H9 (cell line): ENCODE measurements around the gene ZNF675. TPM values are rescaled to one million over a fixed set of nuclear protein-coding genes. Genes with fewer than 3 reads are reported as not detected.

Source experiments
- DNase-seq: peaks from one replicate; pipeline ENCODE4 v3.0.0-alpha.2; 2017
- H2AFZ ChIP-seq: one replicate; pipeline ENCODE4 v1.6.1; 2013; ENCODE audit warnings: mild to moderate bottlenecking, low read length, control low read depth, moderate library complexity
- H2AK5ac ChIP-seq: 2 replicates; pipeline ENCODE4 v1.6.1; 2013; ENCODE audit warnings: low read length, control low read depth, mixed read lengths; ENCODE audit not compliant: insufficient read length
- H2BK120ac ChIP-seq: one replicate; pipeline ENCODE4 v1.6.1; 2013; ENCODE audit warnings: low read depth, mild to moderate bottlenecking, low read length, control low read depth, inconsistent platforms; ENCODE audit not compliant: poor library complexity, severe bottlenecking
- H2BK12ac ChIP-seq: 2 replicates; pipeline ENCODE4 v1.6.1; 2013; ENCODE audit warnings: low read length, control low read depth, mixed read lengths, low read depth; ENCODE audit not compliant: insufficient read length
- H2BK15ac ChIP-seq: 2 replicates; pipeline ENCODE4 v1.6.1; 2013; ENCODE audit warnings: low read depth, low read length, control low read depth
- H2BK20ac ChIP-seq: one replicate; pipeline ENCODE4 v1.6.1; 2013; ENCODE audit warnings: low read depth, mild to moderate bottlenecking, low read length, control low read depth, inconsistent platforms; ENCODE audit not compliant: poor library complexity, severe bottlenecking
- H2BK5ac ChIP-seq: 2 replicates; pipeline ENCODE4 v1.6.1; 2013; ENCODE audit warnings: low read length, control low read depth, mixed read lengths; ENCODE audit not compliant: insufficient read length
- H3K14ac ChIP-seq: 2 replicates; pipeline ENCODE4 v1.6.1; 2013; ENCODE audit warnings: low read length, control low read depth; ENCODE audit not compliant: insufficient read depth
- H3K18ac ChIP-seq: 2 replicates; pipeline ENCODE4 v1.6.1; 2013; ENCODE audit warnings: low read depth, mild to moderate bottlenecking, mixed read lengths, low read length, control low read depth; ENCODE audit not compliant: insufficient read length
- H3K23ac ChIP-seq: 2 replicates; pipeline ENCODE4 v1.6.1; 2013; ENCODE audit warnings: low read length, control low read depth, mixed read lengths, low read depth; ENCODE audit not compliant: insufficient read length
- H3K23me2 ChIP-seq: 2 replicates; pipeline ENCODE4 v1.6.1; 2013; ENCODE audit warnings: low read depth, mild to moderate bottlenecking, mixed read lengths, low read length, control low read depth; ENCODE audit not compliant: insufficient read length, poor library complexity, severe bottlenecking
- H3K27ac ChIP-seq: 2 replicates; pipeline ENCODE4 v1.5.1; 2013; ENCODE audit warnings: low read length, control low read depth, mixed read lengths, low read depth; ENCODE audit not compliant: insufficient read length
- H3K27me3 ChIP-seq: 2 replicates; pipeline ENCODE4 v1.6.1; 2013; ENCODE audit warnings: low read length, control low read depth, inconsistent platforms; ENCODE audit not compliant: insufficient read depth
- H3K4ac ChIP-seq: 2 replicates; pipeline ENCODE4 v1.6.1; 2013; ENCODE audit warnings: low read depth, mild to moderate bottlenecking, control low read depth, inconsistent platforms, low read length, moderate library complexity
- H3K4me1 ChIP-seq: 2 replicates; pipeline ENCODE4 v1.6.1; 2013; ENCODE audit warnings: low read length, control low read depth, inconsistent platforms; ENCODE audit not compliant: insufficient read depth
- H3K4me2 ChIP-seq: 2 replicates; pipeline ENCODE4 v1.6.1; 2013; ENCODE audit warnings: low read length, control low read depth, mixed read lengths; ENCODE audit not compliant: insufficient read length, insufficient read depth
- H3K56ac ChIP-seq: 2 replicates; pipeline ENCODE4 v1.6.1; 2013; ENCODE audit warnings: low read depth, mild to moderate bottlenecking, mixed read lengths, low read length, control low read depth; ENCODE audit not compliant: insufficient read length
- H3K79me1 ChIP-seq: 2 replicates; pipeline ENCODE4 v1.6.1; 2013; ENCODE audit warnings: low read depth, mild to moderate bottlenecking, moderate library complexity, low read length, control low read depth, inconsistent platforms; ENCODE audit not compliant: insufficient read depth, poor library complexity, severe bottlenecking
- H3K79me2 ChIP-seq: 2 replicates; pipeline ENCODE4 v1.6.1; 2013; ENCODE audit warnings: low read length, control low read depth, inconsistent platforms; ENCODE audit not compliant: insufficient read depth
- H3K9ac ChIP-seq: 2 replicates; pipeline ENCODE4 v1.6.1; 2013; ENCODE audit warnings: low read length, control low read depth, mixed read lengths; ENCODE audit not compliant: insufficient read length; ENCODE audit errors: extremely low read depth
- H3K9me3 ChIP-seq: one replicate; pipeline ENCODE4 v1.6.1; 2013; ENCODE audit warnings: low read depth, low read length, inconsistent platforms; ENCODE audit not compliant: control insufficient read depth
- H3T11ph ChIP-seq: one replicate; pipeline ENCODE4 v1.6.1; 2013; ENCODE audit warnings: mild to moderate bottlenecking, low read length, control low read depth, inconsistent platforms
- H4K20me1 ChIP-seq: one replicate; pipeline ENCODE4 v1.6.1; 2013; ENCODE audit not compliant: control insufficient read depth, insufficient read length, insufficient read depth
- H4K5ac ChIP-seq: 2 replicates; pipeline ENCODE4 v1.6.1; 2013; ENCODE audit warnings: low read depth, mild to moderate bottlenecking, mixed read lengths, low read length, control low read depth; ENCODE audit not compliant: insufficient read length
- H4K8ac ChIP-seq: replicated peaks from 2 replicates; pipeline ENCODE4 v1.6.1; 2013; ENCODE audit warnings: low read length, control low read depth, mixed read lengths, low read depth; ENCODE audit not compliant: insufficient read length
- H4K91ac ChIP-seq: 2 replicates; pipeline ENCODE4 v1.6.1; 2013; ENCODE audit warnings: low read depth, mild to moderate bottlenecking, moderate library complexity, mixed read lengths, low read length, control low read depth; ENCODE audit not compliant: insufficient read length
- H3K27ac Mint-ChIP-seq, 3 experiments: 2 replicates in 2 of 3; 3 replicates in 1 of 3; pipeline ENCODE4 v1.8.0; 2020 to 2021; ENCODE audit warnings: mixed read lengths in 3 of 3, mild to moderate bottlenecking in 1 of 3, moderate library complexity in 1 of 3
- H3K27me3 Mint-ChIP-seq: 2 replicates; pipeline ENCODE4 v1.8.0; 2021; ENCODE audit warnings: low read depth, mild to moderate bottlenecking, moderate library complexity, mixed read lengths
- H3K36me3 Mint-ChIP-seq, 3 experiments: 2 replicates in 2 of 3; 3 replicates in 1 of 3; pipeline ENCODE4 v1.8.0; 2020 to 2021; ENCODE audit warnings: low read depth in 3 of 3, mixed read lengths in 3 of 3; ENCODE audit not compliant: insufficient read depth in 1 of 3
- H3K4me1 Mint-ChIP-seq, 2 experiments: 2 replicates each; pipeline ENCODE4 v1.8.0; 2020; ENCODE audit warnings: mixed read lengths in 2 of 2
- H3K4me3 Mint-ChIP-seq, 2 experiments: 2 replicates in 1 of 2; 3 replicates in 1 of 2; pipeline ENCODE4 v1.8.0; 2020 to 2021; ENCODE audit warnings: mild to moderate bottlenecking in 2 of 2, mixed read lengths in 2 of 2, moderate library complexity in 1 of 2
- H3K9me3 Mint-ChIP-seq, 2 experiments: 2 replicates in 1 of 2; 3 replicates in 1 of 2; pipeline ENCODE4 v1.8.0; 2020; ENCODE audit warnings: mild to moderate bottlenecking in 2 of 2, mixed read lengths in 2 of 2, moderate library complexity in 1 of 2
- CTCF ChIP-seq: fragments of 200-600 bp; sonication (generic); conservative IDR thresholded peaks from 3 replicates; pipeline ENCODE4 v1.8.0; 2021; ENCODE audit warnings: antibody characterized with exemption, mild to moderate bottlenecking
- total RNA-seq: library from RNA; stranded (reverse); gene quantifications from 2 replicates; pipeline ENCODE4 v1.2.1, GENCODE V29; 2021

Gene ZNF675
- total RNA-seq, 1 experiment from 2014 or later, result 33.1 TPM

DNA sequence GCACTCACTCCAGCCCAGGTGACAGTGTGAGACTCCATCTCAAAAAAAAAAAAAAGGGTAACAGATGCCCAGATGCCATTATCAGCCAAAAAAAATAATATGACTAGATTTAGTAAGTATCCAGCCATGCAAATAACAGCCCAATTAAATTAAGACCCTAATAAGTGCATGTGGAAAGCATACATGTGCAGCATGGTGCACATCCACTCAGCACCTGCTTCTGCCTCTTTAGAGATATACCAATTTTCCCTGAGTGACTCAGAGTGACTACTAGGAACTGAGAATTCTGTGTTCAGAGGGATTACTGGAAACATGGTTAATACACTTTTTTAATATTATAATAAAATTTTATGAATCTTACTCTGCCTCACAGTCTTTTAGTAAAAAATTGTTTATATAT, 29.8 kb upstream of the ZNF675 start:
- Histone ChIP-seq H3K23ac (no peak overlapping the region), H3K27ac (no peak overlapping the region), H4K5ac (no peak overlapping the region), H3T11ph (no peak overlapping the region), H3K4me2 (no peak overlapping the region), H3K4ac (no peak overlapping the region), H3K56ac (no peak overlapping the region), H2BK5ac (no peak overlapping the region), H4K20me1 (no peaks in the 10 kb centered on the region), H3K4me1 (no peaks in the 10 kb centered on the region), H4K8ac (no peak overlapping the region), H3K18ac (no peak overlapping the region), H2AFZ (no peak overlapping the region), H2BK120ac (no peak overlapping the region), H3K27me3 (no peaks in the 10 kb centered on the region), H2BK20ac (no peak overlapping the region), H3K23me2 (peaks cover 2% of the 10 kb centered on the region), H4K91ac (no peak overlapping the region), H3K9ac (no peak overlapping the region), H2BK15ac (no peak overlapping the region), H3K9me3 (no peaks in the 10 kb centered on the region), H3K79me1 (no peaks in the 10 kb centered on the region), H3K14ac (no peak overlapping the region), H2AK5ac (no peak overlapping the region), H3K79me2 (no peaks in the 10 kb centered on the region), H2BK12ac (no peak overlapping the region)
- Mint-ChIP-seq H3K27ac (no peak overlapping the region; a peak in 1 of 7 replicates), H3K9me3 (no peaks in the 10 kb centered on the region), H3K4me1 (peaks cover 19 to 22% of the 10 kb centered on the region in 2 experiments), H3K27me3 (no peaks in the 10 kb centered on the region; the same call in 1 of the 2 replicates), H3K36me3 (no peaks in the 10 kb centered on the region), H3K4me3 (no peak overlapping the region)
- no peak for DNase-seq
- no peak for TF ChIP-seq CTCF
